Measurements from ENCODE around the gene UBR1.

Gene UBR1

DNA sequence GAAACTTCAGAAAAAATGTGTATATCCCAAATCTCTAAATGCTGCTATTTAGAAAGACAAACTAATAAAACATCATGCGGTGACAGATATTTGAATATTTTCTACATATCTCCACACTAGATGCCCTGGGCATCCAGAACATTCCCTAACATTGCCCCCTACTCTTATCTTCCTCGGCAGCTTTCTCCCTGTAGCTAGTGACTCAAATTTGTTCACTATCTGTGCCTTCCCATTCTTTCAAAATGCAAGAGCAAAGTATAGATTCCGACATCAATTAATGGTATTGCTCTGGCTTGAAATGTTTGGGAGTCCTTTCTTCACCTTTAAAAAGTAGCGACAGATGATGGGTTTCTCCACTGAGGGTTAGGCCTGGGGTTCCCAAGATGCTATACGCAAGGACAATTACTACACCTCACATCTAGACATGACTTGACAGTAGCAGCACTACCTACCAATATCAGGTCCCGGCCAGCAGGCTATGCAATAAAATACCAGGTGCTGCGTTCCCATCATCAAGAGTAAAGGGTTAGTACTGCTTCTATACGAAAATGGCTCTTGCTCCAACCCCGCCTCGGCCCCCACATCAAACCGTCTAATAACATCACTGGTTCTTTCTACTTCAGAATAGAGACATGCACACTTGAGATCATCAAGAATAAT, 631 bp downstream of the UBR1 start:
- DNase-seq: no peak

- DNase-seq: no peak
Observed at GRCh38 chr15:43104426-43104825, 1.4 kb downstream of the UBR1 start.

DNA sequence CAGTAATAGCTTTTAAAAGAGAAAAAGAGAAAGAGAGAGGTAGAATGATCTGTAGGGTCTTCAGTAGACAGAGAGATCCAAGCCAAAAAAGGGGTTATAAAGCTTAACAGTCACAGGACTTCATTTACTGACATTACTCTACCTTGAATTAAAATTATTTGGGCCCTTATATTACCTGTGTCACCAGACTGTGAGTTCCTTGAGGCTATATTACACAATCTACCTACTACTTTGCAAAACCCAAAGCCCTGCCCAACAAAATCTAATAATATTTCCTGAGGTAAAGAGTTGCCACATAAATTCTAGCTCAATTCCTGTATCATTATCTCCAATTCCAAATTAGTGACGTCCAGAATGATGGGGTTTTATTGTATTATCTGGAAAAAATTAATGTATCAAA, 1.9 kb downstream of the UBR1 start:
- no peak for DNase-seq

DNA sequence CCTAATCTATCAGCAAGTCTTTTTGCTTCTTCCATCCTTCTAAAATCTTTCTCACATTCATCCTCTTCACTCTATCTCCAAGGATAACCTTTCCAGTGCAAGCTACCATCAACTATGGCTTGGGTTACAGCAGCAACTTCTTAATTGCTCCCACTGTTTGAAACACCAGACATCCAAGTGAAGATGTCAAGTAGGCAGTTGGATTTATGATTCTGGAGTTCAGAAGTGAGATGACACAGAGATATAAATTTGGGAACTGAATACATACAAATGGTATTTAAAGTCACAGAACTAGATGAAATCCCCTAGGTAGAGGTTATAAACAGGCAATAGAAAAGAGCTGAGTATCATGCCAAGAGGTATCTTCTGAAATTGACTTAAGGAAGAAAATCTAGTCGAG, 3.7 kb downstream of the UBR1 start:
- no peak for DNase-seq

GRCh38 chr15:43100971-43101370, 4.9 kb downstream of the UBR1 start:
- no peak for DNase-seq

- no peak for DNase-seq
Observed at GRCh38 chr15:43099105-43099845, 6.6 kb downstream of the UBR1 start.

GRCh38 chr15:43096411-43096810, 9.4 kb downstream of the UBR1 start:
- DNase-seq: no peak

- no peak for DNase-seq
Observed at GRCh38 chr15:43095708-43096347, 10.0 kb downstream of the UBR1 start.

GRCh38 chr15:43095243-43095642, 10.6 kb downstream of the UBR1 start:
- no peak for DNase-seq

DNA sequence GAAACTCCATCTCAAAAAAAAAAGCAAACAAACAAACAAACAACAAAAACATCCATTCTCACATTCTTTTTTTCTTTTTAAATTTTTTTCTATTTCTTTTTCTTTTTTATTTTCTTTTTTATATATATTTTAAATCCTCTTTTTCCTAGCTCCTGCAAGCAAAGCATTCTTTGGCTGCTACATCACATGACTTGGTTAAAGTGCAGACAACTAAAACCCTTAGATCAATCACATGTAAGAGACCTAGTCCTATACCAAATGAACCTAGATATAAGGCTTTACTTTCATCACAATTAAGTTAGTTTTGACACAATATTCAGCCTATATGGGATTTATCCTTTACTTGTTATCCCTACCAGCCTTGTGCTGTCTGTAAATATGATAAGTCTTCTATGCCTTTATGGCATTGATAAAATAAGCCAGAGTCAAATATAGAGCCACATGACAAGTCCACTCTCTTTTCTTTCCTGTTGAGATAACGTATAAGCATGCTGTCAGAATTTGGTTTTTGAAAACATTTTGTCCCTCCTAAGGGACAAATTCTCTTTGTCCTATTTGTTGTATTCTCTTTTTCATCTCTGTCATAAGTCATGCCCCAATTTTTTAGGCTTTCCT, 11.3 kb downstream of the UBR1 start:
- no peak for DNase-seq

GRCh38 chr15:43093026-43093425, 12.8 kb downstream of the UBR1 start:
- DNase-seq: no peak

DNA sequence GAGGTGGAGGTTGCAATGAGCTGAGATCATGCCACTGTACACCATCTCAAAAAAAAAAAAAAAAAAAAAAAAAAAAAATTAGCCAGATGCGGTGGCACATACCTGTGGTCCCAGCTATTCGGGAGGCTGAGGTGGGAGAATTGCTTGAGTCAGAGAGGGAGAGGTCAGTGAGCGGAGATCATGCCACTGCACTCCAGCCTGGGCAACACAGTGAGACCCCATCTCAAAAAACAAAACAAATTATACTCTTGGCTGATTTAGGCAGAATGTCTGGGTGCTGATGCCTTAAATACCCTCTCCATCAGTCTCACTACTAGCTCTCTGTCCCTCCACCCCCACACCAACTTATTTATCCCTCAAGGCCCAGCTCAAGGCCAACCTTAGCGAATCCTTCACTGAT, 14.0 kb downstream of the UBR1 start:
- DNase-seq: no peak

- DNase-seq: no peak
Observed at GRCh38 chr15:43086551-43086950, 19.3 kb downstream of the UBR1 start.

DNA sequence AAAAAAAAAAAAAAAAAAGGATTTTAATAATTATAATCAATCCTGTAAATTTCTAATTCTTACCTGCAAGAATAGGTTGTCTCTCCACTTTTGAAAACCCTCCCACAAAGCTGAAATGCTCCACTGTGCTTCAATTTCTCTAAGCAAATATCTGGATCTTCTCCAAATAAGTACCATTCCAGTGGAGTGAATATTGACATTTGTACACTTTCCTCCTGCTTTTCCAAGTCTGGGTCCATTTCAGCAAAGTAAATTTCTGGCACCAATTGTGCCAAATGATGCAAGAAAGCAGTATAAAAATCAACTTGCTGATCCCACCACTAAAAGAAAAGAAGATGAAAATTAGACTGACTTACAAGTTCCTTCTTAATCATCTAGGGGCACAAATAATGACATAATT, 19.9 kb downstream of the UBR1 start:
- DNase-seq: no peak

- DNase-seq: no peak
Observed at GRCh38 chr15:43082509-43082908, 23.3 kb downstream of the UBR1 start.

DNA sequence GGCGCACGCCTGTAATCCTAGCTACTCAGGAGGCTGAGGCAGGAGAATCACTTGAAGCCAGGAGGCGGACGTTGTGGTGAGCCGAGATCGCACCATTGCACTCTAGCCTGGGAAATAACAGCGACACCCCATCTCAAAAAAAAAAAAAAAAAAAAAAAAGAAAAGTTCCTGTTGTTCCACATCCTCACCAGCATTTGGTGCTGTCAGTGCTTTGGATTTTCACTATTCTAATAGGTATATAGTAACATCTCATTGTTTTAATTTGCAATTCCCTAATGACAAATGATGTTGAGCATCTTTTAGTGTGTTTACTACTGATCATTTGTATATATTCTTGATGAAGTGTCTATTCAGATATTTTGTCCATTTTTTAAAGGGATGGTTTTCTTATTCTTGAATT, 24.6 kb downstream of the UBR1 start:
- no peak for DNase-seq

- no peak for DNase-seq
Observed at GRCh38 chr15:43071451-43071850, 34.4 kb downstream of the UBR1 start.

DNA sequence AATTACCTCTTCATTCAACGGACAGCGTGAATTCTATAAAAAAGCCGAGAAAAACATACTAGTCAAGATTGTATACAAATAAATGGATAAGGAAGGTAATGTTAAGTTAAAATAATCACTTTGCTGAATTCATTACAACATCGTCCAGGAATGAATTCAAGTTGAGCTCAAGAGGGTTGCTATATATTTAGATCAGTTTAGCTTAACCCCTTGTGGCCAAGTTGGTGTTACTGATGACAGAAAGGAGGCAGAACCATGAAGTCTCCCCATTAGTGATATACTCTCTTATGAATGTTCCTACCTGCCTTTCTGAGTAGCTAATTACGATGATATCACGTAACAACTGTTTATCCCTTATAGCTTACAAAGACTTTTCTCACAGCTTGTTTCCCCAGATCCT, 34.9 kb downstream of the UBR1 start:
- DNase-seq: no peak

GRCh38 chr15:43070249-43070648, 35.6 kb downstream of the UBR1 start:
- no peak for DNase-seq

DNA sequence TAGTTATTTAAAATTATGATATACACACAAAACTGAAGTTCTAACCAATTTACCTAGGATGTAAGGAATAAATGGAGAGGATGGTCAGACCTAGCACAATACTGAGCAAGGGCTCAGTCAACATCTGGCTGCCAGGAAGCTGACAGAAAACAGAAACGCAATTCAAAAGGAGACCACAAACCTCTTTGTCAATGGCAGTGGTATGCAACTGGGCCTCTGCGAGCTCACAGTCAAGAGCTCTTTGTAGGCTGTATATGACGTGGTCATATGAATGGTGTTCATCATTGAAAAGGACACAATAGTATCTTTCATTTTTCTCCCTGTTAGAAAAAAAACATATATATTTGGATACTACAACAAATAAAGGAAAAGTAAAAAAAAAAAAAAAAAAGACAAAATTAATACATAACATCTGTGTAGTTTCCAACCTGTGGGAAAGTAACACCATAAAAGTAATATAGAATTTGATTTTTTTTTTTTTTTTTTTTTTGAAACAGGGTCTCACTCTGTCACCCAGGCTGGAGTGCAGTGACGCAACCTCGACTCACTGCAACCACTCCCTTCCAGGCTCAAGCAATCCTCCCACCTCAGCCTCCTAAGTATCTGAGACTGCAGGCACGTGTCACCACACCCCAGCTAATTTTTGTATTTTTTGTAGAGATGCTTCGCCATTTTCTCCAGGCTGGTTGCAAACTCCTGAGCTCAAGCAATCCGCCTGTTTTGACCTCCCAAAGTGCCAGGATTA, 37.9 kb downstream of the UBR1 start:
- no peak for DNase-seq

GRCh38 chr15:43056696-43057095, 49.1 kb downstream of the UBR1 start:
- no peak for DNase-seq

DNA sequence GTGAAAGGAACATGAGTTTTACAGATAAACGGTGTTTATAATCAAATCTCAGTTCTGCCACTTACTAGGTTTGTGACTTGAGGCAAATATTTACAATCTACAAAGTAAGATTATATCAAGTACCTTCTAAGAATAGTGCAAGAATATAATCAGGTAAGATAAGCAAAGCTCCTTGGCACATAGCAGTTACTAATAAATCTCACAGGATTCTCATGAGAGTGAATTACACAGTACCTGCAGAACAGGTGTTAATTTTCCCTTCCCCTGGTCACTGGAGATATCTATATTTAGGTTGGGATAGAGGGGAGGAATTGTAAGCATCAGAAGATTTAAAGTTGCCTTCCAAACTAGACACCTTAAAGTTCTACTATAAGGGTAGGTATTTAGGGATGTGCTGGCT, 53.0 kb downstream of the UBR1 start:
- DNase-seq: no peak

DNA sequence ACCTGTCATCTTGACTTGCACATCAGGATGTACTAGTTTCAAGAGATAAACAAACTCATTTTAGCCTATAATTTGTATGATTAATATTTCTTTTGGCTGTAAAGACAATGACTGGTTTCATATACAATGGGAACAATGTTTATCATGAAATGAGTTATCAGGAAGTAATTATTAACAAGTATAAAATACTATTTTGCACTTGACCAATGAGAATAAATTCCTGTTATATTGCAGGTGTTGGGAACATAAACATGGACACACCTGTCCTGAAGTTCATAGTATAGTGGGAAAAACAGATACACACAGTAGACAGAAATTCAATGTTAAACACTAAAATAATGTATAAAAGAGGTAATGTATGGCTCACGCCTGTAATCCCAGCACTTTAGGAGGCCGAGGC, 56.9 kb downstream of the UBR1 start:
- DNase-seq: no peak
